Large intestine (tissue), 12 donors: ENCODE measurements around the gene ATAD3A. TPM values are rescaled to one million over a fixed set of nuclear protein-coding genes. Genes with fewer than 3 reads are reported as not detected.
"Not testable (repeated sequence)": the region's sequence is repeated elsewhere in the genome, so short reads cannot be mapped to it uniquely, and the experiment has no call there.

ENCODE experiments used
- DNase-seq, 2 donors: peaks; one replicate each; pipeline versions ENCODE4 v3.0.0 to v3.0.0-alpha.2; 2013
- H3K27ac ChIP-seq: one replicate; pipeline ENCODE4 v1.5.1; 2013; ENCODE audit warnings: low read length
- H3K27me3 ChIP-seq: 2 replicates; pipeline ENCODE4 v1.6.1; 2013; ENCODE audit warnings: low read length; ENCODE audit not compliant: control insufficient read depth, insufficient read depth
- H3K36me3 ChIP-seq: 2 replicates; pipeline ENCODE4 v1.6.1; 2013; ENCODE audit warnings: low read length; ENCODE audit not compliant: control insufficient read depth, insufficient read depth
- H3K4me1 ChIP-seq: one replicate; pipeline ENCODE4 v1.6.1; 2013; ENCODE audit warnings: low read length; ENCODE audit not compliant: control insufficient read depth, insufficient read depth
- H3K4me3 ChIP-seq: one replicate; pipeline ENCODE4 v1.5.1; 2013; ENCODE audit warnings: low read length
- H3K9me3 ChIP-seq: one replicate; pipeline ENCODE4 v1.6.1; 2013; ENCODE audit warnings: mild to moderate bottlenecking, low read depth, low read length, moderate library complexity; ENCODE audit not compliant: control insufficient read depth
- WGBS: methylation state at CpG from one replicate; pipeline ENCODE4 v1.1.5; 2013; ENCODE audit warnings: low lambda C conversion rate; ENCODE audit not compliant: insufficient coverage; 5-methylcytosine and 5-hydroxymethylcytosine counted together
- long read RNA-seq, 11 donors: transcript quantifications; one replicate each; lab custom pipeline, GENCODE V29; 2026
- polyA plus RNA-seq: library from polyadenylated mRNA; unstranded; fragments of 120-200 nt; gene quantifications from one replicate; pipeline ENCODE4 v1.2.1, GENCODE V29; 2013

ATAD3A gene
- polyA plus RNA-seq: 20.1 TPM
- long read RNA-seq, donor 1, partial matches to known transcripts: 0 of 3 reads
- long read RNA-seq, donor 1, other reads (novel, unspliced or antisense): 0 of 3 reads
- long read RNA-seq, donor 2, partial matches to known transcripts: 0 of 2 reads
- long read RNA-seq, donor 2, other reads (novel, unspliced or antisense): 0 of 2 reads
- long read RNA-seq, donor 3: 0 reads
- long read RNA-seq, donor 4, partial matches to known transcripts: 0 of 1 reads
- long read RNA-seq, donor 4, other reads (novel, unspliced or antisense): 0 of 1 reads
- long read RNA-seq, donor 5, partial matches to known transcripts: 0 of 2 reads
- long read RNA-seq, donor 5, other reads (novel, unspliced or antisense): 0 of 2 reads
- long read RNA-seq, donor 6, partial matches to known transcripts: 0 of 1 reads
- long read RNA-seq, donor 6, other reads (novel, unspliced or antisense): 0 of 1 reads
- long read RNA-seq, donor 7, partial matches to known transcripts: 60 of 60 reads
- long read RNA-seq, donor 7, other reads (novel, unspliced or antisense): 0 of 60 reads
- long read RNA-seq, donor 8, partial matches to known transcripts: 0 of 2 reads
- long read RNA-seq, donor 8, other reads (novel, unspliced or antisense): 0 of 2 reads
- long read RNA-seq, donor 9, partial matches to known transcripts: 0 of 2 reads
- long read RNA-seq, donor 9, other reads (novel, unspliced or antisense): 0 of 2 reads
- long read RNA-seq, donor 10, partial matches to known transcripts: 0 of 4 reads
- long read RNA-seq, donor 10, other reads (novel, unspliced or antisense): 0 of 4 reads
- long read RNA-seq, donor 11: 0 reads

DNA sequence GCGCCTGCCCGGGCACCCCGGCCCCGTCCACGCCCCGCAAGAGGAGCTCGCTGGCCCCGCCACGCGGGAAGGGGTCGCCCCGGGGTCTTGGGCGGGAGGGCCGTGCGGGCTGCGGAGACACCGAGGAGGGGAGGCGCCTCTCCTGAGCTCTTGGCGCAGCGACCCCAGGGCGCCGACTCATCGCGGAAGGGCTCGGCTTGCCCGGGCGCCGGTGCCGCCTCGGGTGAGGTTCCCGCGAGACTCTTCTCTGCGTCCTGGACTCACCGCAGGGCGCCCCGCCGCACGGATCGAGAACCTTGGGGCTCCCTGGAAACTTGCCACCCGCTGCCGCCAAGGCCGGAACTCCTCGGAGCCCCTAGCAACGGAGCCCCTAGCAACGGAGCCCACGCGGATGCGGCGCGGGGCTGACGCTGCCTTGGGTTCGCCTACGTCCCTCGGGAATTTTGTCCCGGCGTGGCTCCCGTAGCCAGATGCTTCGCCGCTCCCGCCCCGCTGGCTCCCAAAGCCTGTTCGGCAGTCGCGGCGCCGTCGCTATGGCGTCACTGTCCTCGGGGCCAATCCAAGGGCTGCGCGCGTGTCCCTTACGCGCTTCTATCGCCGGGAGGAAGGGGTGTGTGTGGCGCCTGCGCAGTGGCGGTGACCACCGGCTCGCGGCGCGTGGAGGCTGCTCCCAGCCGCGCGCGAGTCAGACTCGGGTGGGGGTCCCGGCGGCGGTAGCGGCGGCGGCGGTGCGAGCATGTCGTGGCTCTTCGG, at the start of gene ATAD3A:
Gene ATAD3A, plus strand, starts transcription at position 630 of the 753 bp plus-strand sequence. Its CDS starts 107 bp downstream, at position 737.
- H3K4me1 ChIP-seq: peaks cover 7% of the 10 kb centered on the region
- peak within 1 kb of the TSS; percentile 82 for H3K27ac ChIP-seq
- peaks cover 2% of the 10 kb centered on the region for H3K36me3 ChIP-seq
- peak; percentile 98 to 99 for DNase-seq
- no peaks in the 10 kb centered on the region for H3K27me3 ChIP-seq
- no CpG with 5 or more reads among the region's 99 CpGs for WGBS
- H3K4me3 ChIP-seq: peak within 1 kb of the TSS; percentile 84
- no peaks in the 10 kb centered on the region for H3K9me3 ChIP-seq

DNA sequence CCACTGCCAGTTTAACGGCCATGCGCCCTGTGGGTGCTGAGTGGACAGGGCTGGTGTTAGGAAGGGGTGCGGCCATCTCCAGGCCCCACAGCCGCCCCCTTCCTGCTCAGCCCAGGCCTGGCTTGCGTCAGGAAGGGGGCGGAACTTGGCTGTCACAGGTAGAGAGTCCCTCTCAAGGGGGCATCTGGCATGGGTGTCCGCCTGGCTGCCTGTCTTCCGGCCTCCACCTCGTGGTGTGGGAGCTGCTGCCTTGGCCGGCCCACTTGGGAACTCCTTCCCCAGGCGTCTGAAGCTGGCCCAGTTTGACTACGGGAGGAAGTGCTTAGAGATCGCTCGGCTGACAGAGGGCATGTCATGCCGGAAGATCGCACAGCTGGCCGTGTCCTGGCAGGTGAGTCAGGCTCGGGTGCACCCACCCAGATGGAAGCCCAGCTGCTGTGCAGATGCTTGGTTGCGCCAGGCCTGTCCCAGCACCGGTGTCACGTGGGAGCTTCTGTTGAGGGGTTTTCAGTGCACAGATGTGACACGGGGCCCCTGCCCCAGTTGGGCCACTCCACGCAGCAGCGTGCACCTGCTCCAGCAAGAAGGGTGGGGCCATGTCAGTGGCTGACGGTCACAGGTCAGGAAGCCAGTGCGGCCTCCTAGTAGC, 49.5 kb upstream of the ATAD3A start:
- Histone ChIP-seq H3K36me3 (no peaks in the 10 kb centered on the region), H3K27ac (no peak overlapping the region), H3K4me3 (no peak overlapping the region), H3K9me3 (no peaks in the 10 kb centered on the region), H3K27me3 (no peaks in the 10 kb centered on the region), H3K4me1 (peaks cover 2% of the 10 kb centered on the region)
- whole genome bisulfite sequencing: no CpG with 5 or more reads among the region's 26 CpGs
- peak in 1 of 2 donors; percentile 20 for DNase-seq

DNA sequence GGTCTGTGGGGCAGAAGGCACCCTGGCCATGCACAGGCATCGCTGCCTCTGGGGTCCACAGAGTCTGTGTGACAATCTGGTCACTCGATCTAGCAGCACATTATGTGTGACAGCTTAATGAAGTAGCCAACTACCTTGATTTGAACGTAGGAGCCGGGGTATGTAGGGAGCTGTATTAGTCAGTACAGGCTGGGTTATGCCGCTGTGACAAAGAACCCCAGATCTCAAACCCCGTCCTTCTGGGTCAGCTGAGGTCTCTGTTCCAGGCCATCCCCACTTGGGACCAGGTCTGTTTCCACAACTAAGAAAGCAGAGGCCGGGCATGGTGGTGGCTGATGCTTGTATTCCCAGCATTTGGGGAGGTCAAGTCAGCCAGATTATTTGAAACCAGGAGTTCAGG, 48.6 kb upstream of the ATAD3A start:
- WGBS: no CpG with 5 or more reads among the region's 7 CpGs
- H3K9me3 ChIP-seq: no peaks in the 10 kb centered on the region
- no peak overlapping the region for H3K27ac ChIP-seq
- H3K4me1 ChIP-seq: peaks cover 2% of the 10 kb centered on the region
- H3K36me3 ChIP-seq: no peaks in the 10 kb centered on the region
- H3K27me3 ChIP-seq: no peaks in the 10 kb centered on the region
- DNase-seq: no peak
- H3K4me3 ChIP-seq: no peak overlapping the region

DNA sequence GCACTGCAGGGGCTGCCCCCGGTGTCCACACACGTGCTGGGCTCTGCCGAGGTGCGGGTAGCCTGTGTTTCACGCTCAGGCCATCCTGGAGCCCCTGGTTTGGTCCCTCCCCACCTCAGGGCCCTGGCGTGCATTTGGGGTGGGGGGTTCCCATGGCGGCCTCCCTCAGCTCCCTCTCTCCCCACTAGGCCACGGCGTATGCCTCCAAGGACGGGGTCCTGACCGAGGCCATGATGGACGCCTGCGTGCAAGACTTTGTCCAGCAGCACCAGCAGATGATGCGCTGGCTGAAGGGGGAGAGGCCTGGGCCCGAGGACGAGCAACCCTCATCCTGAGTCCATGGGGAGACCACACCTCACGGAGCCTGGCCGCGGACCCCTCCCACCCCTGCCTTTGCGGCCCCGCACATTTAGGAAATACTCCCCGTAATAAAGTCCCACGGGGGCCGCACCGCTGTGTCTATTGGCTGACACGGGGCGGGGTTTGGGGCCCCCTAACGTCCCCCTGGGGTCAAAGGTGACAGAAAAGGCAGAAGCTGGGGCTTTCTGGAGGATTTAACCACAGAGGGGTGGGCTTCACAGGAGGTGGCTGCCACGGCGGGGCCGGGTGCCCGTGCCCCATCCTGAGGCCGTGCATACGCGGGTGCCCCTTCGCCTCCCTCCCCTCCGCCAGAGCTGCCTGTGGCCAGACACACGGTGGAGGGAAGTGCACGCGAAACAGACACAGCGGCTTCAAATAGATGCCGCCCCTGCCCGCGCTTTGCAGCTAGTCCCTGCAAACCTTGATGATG, 43.6 kb upstream of the ATAD3A start:
- not testable (repeated sequence) for DNase-seq, H3K36me3 ChIP-seq, H3K9me3 ChIP-seq, H3K27me3 ChIP-seq, H3K4me1 ChIP-seq, H3K4me3 ChIP-seq, H3K27ac ChIP-seq
- WGBS: no CpG with 5 or more reads among the region's 44 CpGs

DNA sequence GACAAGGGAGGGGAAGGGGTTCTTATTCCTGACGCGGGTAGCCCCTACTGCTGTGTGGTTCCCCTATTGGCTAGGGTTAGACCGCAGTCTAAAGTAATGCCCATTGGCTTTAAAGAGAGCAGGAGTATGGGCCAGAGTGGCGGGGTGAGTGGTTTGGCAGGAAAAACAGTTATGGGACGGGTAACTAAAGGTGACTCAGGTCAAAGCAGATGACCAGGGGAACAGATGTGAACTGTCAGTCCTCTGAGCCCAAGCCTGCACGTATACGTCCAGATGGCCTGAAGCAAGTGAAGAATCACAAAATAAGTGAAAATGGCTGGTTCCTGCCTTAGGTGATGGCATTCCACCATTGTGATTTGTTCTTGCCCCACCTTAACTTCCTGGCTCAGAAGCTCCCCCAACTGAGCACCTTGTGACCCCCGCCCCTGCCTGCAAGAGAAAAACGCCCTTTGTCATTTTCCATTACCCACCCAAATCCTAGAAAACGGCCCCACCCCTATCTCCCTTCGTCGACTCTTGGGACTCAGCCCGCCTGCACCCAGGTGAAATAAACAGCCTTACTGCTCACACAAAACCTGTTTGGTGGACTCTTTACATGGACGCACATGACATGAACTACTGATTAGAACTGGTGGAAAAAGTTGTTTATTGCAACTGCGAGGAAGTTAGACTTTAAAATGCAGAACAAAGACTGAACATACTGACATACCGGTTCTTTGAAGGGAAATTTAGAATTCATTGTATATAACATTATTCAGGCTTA, 41.2 kb upstream of the ATAD3A start:
- DNase-seq: peak; percentile 37 to 73

DNA sequence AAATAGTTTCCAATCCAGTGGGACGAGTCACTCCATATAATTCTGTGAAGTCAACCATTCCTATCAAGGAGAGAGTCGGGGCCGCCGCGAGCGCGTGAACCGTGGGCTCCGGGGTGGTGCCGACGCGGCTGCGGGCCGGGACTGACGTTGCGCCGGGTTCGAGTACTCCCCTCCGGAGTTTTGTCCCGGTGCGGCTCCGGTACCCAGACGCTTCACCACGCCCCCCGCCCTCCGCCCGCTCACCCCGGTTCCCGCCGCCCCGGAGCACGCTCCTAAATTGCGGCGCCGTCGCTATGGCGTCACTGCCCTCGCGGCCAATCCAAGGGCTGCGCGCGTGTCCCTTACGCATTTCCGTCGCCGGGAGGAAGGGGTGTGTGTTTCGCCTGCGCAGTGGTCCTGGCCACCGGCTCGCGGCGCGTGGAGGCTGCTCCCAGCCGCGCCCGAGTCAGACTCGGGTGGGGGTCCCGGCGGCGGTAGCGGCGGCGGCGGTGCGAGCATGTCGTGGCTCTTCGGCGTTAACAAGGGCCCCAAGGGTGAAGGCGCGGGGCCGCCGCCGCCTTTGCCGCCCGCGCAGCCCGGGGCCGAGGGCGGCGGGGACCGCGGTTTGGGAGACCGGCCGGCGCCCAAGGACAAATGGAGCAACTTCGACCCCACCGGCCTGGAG, 40.4 kb upstream of the ATAD3A start, which contains the start of gene ATAD3B:
Gene ATAD3B, plus strand, starts transcription at position 377 of the 664 bp plus-strand sequence. Its CDS starts 120 bp downstream, at position 497.
- peak; percentile 95 to 96 for DNase-seq
- H3K4me3 ChIP-seq: peak within 1 kb of the TSS; percentile 96
- peak within 1 kb of the TSS; percentile 98 for H3K27ac ChIP-seq
- H3K27me3 ChIP-seq: no peaks in the 10 kb centered on the region
- peaks cover 5% of the 10 kb centered on the region for H3K4me1 ChIP-seq
- no peaks in the 10 kb centered on the region for H3K9me3 ChIP-seq
- WGBS: no CpG with 5 or more reads among the region's 87 CpGs
- H3K36me3 ChIP-seq: no peaks in the 10 kb centered on the region

More for the DNA sequence above, 41.2 kb upstream of the ATAD3A start:
- H3K27ac ChIP-seq: peak overlapping the region; percentile 98
- H3K4me1 ChIP-seq: peaks cover 5% of the 10 kb centered on the region
- H3K36me3 ChIP-seq: no peaks in the 10 kb centered on the region
- no peaks in the 10 kb centered on the region for H3K9me3 ChIP-seq
- WGBS: no CpG with 5 or more reads among the region's 16 CpGs
- peak overlapping the region; percentile 96 for H3K4me3 ChIP-seq
- no peaks in the 10 kb centered on the region for H3K27me3 ChIP-seq

DNA sequence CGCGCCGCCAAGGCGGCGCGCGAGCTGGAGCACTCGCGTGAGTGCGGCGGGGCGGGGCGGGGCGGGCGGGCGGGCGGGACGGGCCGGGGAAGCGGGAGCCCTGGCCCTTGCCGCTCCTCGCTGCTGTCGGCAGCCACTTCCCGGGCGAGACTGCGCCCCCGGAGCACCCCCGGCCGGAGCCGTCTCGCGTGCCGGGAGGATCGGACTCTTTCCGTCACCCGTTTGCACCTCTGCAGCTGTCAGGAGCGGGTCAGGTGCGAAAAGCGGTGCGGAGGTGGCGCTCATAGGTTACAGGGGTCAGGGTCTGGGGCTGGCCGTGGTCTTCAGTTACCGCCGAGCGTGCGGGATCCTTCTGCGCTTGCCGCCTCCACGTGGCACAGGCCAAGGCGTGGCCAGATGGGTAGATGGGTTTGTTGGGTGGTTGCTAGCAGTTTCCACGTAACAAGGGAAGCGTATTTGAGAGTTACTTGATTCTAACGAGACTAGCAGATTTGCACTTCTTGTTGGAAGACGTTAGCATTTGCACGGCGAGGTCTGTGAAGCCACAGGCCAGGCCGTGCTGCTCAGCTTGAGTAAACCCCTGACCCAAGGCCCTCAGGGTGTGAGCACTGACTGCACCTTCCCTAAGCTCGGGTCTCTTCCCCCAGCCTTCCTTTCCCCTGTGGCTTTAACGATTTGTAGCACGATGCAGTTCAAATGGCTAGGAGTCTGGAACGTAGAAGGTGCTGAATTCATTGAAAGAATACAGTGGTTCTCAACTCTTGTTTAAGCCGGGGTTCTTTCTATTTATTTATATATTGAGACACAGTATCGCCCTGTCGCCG, 39.7 kb upstream of the ATAD3A start:
- not testable (repeated sequence) for H3K27me3 ChIP-seq, H3K4me1 ChIP-seq, H3K9me3 ChIP-seq, DNase-seq, H3K36me3 ChIP-seq
- Histone ChIP-seq H3K27ac (peak overlapping the region; percentile 40), H3K4me3 (peak overlapping the region; percentile 57)
- WGBS: no CpG with 5 or more reads among the region's 65 CpGs

DNA sequence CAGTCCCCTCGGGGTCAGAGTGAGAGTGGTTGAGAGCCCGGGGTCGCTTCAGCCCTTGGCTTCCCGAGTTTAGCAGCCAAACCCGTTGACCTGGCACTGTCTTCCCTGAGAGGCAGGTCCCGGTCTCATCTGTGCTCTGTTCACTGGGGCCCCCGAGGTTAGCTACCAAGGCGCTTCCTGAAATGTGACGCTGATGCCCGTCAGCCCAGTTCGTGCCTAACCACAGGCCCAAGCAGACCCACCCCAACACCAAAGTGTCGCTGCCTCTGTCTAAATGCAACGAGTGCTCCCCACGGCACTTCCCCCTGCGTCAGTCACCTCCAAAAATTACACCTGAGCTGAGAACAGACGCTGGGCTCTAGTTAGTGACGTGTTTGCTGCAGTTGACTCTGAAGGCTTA, 36.0 kb upstream of the ATAD3A start:
- not testable (repeated sequence) for H3K4me1 ChIP-seq, H3K9me3 ChIP-seq, DNase-seq, H3K27me3 ChIP-seq, H3K27ac ChIP-seq, H3K4me3 ChIP-seq
- peaks cover 30% of the 10 kb centered on the region for H3K36me3 ChIP-seq
- WGBS: no CpG with 5 or more reads among the region's 17 CpGs
